NOMO-1 (cell line): ENCODE results near the gene SLC1A2.

ENCODE experiments used
- DNase-seq, 2 experiments: peaks; one replicate each; lab custom pipeline; 2025; ENCODE audit not compliant: unreplicated experiment in 2 of 2; lab: John Stamatoyannopoulos, UW

The SLC1A2 gene

DNA sequence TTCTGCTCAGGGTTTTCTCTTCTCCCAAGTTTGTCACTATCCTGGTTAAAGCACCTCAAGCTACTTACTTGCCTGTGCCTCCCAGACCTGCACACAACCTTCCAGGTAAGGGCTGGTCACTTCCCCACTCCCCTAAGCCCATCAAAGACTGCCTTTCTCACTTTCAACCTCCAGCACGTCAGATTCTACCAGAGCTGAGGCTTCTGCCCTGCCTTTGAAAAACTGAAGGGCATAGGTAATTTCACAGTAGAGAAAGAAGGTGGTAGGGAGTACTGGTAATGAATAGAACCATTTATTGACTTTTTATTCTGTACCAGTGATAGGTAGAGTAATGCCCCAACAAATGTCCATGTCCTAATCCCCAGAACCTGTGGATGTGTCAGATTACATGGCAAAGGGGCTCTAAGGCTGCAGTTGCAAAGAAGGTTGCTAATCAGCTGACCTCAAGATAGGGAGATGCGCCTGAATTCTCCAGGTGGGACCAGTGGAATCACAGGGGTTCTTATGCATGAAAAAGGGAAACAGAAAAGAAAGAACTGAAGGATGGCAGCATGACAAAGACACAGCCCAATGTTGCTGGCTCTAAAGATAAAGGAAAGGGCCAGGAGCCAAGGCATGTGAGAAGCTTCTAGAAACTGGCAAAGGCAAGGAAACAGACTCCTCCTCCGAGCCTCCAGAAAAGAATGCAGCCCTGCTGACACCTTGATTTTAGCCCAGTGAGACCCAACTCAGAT is 89.0 kb downstream of the SLC1A2 start:
- DNase-seq, result no peak

GRCh38 chr11:35327829-35328228 is 91.5 kb downstream of the SLC1A2 start:
- no peak for DNase-seq

DNA sequence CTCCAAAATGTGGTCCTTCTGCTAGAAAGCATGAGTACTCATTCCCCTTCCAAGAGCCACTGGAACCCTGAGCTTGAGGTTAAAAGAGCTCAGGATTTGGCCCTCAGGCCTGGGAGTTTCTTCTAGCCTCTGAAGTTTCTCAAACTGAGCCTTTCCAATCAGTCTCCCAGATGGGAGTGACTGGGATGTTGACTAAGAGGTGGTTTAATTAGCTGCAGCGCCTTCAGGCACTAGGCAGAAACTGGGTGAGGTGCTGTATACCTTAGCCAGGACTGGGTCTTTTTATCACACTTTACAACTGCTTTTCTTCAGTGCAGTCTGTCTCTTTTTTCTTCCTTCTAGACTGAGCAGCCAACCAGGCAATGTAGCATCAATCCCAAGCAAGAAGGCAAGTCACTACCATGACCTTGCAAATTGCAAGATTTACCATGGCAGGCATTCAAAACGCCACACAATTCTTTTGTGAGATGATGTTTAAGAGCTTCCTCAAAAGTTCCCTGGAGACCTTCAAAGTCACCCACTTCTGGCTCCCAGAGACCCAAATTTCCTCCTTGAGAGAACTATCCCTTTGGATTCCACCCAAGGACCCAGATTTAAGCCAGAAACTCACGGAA is 93.0 kb downstream of the SLC1A2 start:
- DNase-seq, result no peak

GRCh38 chr11:35324981-35325380 is 94.4 kb downstream of the SLC1A2 start:
- no peak for DNase-seq

DNA sequence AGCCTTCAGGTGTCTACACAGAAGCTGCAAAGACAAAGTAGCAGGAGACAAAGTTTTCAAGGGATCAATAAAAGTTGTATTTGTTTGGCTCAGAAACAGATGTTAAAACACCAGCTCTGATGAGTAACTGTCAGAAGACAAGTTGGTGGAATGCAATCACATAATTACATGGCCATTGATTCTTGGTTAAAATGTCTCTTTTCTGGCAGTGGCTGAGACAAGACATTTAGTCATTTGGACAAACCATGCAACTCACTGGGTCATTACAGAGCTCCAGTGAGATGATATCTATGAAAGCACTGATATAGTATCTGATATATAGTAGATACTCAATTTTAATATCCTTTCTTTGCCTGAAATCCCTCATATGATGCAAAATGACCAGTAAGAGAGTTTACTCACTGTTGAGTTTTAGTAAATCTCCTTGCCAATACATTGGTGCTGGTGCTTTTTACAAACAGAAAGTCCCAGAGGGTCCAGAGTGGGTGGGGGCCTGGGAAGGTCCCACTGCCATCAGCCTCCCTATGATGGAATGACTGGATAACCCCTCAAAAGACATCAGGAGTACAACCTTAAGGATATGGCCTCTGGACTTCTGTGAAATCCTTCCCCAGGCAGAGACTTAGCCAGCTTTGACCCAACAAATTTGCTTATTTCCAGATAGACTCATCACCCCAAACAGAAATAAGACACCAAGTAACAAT is 95.0 kb downstream of the SLC1A2 start:
- DNase-seq, result no peak

GRCh38 chr11:35323076-35323868 is 96.1 kb downstream of the SLC1A2 start:
- no peak for DNase-seq

GRCh38 chr11:35322318-35322979 is 96.9 kb downstream of the SLC1A2 start:
- DNase-seq, result no peak

GRCh38 chr11:35321532-35322317 is 97.6 kb downstream of the SLC1A2 start:
- DNase-seq, result no peak

DNA sequence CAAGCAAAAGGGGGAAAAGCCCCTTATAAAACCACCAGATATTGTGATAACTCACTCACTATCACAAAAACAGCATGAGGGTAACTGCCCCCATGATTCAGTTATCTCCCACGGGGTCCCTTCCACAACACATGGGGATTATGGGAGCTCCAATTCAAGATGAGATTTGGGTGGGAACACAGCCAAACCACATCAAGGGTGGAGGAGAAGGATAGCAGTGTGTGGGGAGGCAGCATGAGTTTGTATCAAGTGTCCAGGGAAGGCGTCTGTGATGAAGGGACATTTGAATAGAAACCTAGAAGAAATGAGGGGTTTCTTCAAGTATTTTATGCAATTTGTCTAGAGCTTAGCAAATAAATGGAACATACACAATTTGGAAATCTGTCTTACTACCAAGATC is 98.2 kb downstream of the SLC1A2 start:
- no peak for DNase-seq

GRCh38 chr11:35318977-35319925 is 100.1 kb downstream of the SLC1A2 start:
- DNase-seq, result peak; percentile 40 to 53

DNA sequence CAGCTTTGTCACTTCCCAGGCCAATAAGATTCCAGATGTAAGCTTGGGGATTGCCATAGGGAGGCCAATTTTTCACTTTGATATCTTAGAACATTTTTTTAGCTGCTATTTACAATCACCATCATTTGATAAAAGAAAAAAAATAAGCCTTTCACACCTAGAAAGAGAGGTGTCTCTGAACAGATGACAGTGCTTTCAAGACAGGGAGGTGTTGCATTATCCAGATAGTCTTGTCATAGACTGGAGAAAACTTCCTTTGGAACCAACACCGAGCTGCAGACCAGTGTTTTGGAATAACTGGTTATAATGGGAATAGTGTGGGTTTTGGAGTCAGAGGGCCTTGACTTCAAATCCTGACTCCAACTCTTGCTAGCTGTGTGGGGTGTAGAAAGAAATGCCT is 101.0 kb downstream of the SLC1A2 start:
- no peak for DNase-seq

- DNase-seq, result no peak
These were observed 102.1 kb downstream of the SLC1A2 start for GRCh38 chr11:35317253-35317652.

DNA sequence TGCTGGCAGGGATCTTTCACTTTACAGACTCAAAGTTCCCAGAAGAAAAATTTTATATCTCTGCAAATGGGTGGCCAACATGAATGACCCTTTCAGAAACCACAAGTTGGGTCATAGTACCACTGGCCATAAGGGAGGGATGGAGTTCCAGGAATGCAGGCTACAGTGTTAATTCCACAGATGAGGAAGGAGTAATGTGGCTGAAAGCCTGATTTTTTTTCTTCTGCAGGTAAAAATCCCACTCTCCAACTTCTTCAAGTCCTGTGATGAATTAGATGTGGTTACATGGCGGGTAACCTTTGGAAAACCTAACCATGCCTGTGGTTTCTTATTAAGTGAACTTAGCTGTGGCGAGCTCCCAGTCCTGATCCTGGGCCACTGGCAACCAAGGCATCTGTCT is 103.2 kb downstream of the SLC1A2 start:
- no peak for DNase-seq

GRCh38 chr11:35313760-35314153 is 105.6 kb downstream of the SLC1A2 start:
- no peak for DNase-seq

DNA sequence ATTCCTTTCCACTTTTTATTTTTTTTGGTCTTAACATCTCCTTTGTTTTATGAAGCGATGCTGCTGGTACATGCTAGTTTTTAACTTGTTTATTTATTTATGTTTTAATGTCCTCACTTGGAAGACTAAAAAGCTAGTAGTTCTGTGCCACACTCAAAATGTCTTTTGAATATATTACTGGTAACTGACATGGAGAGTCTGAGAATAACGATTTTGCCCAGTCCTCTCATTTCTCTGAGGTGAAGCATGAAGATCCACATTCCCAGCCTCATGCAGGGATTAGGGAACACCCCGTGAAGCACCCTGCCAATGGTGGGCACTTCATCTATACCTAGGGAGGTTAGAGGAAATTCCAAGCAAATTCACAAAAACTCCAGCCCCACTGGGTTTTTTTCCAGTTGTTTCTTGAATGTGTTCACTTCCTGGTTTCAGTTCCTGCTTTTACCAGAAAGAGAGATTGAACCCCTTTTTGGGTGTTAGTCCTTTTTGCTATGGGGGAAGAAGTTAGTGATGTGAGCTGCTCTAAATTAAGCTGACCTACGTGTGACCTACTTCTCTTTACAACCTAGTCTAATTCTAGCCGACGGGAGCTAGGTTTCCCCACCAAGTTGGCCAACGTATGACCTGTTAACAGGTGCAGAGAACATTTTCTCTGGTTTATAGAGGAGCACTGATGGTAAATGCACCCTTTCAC is 106.1 kb downstream of the SLC1A2 start:
- peak; percentile 73 to 94 for DNase-seq

DNA sequence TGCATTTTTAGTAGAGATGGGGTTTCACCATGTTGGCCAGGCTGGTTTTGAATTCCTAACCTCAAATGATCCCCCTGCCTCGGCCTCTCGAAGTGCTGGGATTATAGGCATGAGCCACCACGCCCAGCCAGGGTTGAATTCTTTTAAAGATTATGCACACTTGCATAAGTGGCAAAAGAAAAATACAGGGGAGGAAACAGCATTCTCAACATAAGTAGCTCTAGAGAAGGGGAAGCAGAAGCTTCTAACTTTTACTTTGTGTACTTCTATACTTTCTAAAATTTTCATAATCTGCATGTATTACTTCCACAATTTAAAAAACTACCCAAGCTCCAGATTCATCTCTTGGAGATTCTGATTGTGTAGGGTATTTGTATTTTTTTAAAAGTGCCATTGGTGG is 108.0 kb downstream of the SLC1A2 start:
- DNase-seq, result peak; percentile 17 to 36

DNA sequence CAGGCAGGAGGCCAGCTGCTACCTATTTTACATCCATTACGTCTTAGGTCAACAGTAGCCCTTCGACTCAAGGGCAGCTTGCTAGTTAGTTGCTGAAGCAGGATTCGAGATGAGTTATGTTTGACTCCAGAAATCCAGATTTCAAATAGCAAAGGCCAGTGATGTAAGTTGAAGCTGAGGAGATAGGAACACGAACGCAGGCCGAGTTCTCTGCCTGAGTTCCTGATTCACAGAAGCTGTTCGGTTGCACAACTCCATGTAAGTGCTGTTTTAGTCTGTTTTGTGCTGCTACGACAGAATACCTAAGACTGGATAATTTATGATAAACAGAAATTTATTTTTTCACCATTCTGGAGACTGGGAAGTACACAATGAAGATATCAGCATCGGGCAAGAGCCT is 111.2 kb downstream of the SLC1A2 start:
- peak in 1 of 2 experiments; percentile 79 for DNase-seq

DNA sequence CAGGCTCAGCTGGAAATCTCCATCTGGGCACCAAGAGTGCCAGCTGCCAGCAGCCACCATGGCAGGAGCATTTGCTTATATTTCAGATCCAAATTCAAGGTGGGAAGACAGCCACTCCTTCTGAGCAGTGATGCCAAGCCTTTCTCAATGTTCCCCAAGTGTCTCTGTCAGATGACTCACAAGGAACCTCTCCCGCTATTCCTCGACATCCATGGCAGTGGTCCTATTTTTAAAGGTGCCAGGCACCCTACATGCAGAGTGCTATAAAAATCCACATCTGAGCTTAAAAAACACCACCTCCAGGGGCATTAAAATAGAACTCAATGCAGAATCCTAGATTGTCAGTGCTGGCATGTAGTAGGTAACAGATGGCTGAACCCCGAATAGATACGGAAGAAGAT is 112.1 kb downstream of the SLC1A2 start:
- no peak for DNase-seq
